ENCODE measurements around the gene EXOC7.

The EXOC7 gene

GRCh38 chr17:76039121-76039520, 64.5 kb downstream of the EXOC7 start:
- Mint-ChIP-seq H3K9me3 (no peaks in the 10 kb centered on the region), H3K4me1 (peaks cover 5% of the 10 kb centered on the region), H3K4me3 (no peak overlapping the region), H3K27me3 (no peaks in the 10 kb centered on the region), H3K27ac (ENCODE audit: low read depth) (peak overlapping the region; percentile 41), H3K36me3 (ENCODE audit: insufficient read depth) (peaks cover 37% of the 10 kb centered on the region)
- ATAC-seq (replicated peaks; ENCODE audit: extremely low read depth, poor library complexity, severe bottlenecking) (no peak), DNase-seq (ENCODE audit: low spot score in 2 of 2) (no peak)

DNA sequence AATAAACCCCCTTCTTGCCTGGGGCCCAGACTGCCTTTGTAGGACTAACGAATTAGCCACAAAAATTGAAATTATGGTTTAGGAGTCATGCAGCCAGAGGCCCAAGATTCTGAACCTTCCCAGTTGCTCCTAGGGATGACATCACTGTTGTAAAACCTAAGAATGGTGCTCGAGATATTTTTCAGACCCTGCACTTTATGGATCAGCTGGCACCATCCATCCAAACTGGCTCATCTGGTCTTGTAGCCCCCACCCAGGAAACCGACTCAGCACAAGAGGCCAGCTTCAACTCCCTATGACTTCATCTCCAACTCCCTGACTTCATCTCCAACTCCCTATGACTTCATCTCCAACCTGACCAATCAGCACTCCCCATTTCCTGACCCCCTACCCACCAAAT, 65.5 kb downstream of the EXOC7 start:
- Mint-ChIP-seq H3K36me3 (ENCODE audit: insufficient read depth) (peaks cover 29% of the 10 kb centered on the region), H3K27me3 (no peaks in the 10 kb centered on the region), H3K9me3 (no peaks in the 10 kb centered on the region), H3K4me1 (peaks cover 5% of the 10 kb centered on the region), H3K27ac (ENCODE audit: low read depth) (no peak overlapping the region), H3K4me3 (no peak overlapping the region)
- no peak for ATAC-seq (replicated peaks; ENCODE audit: extremely low read depth, poor library complexity, severe bottlenecking)
- no peak for DNase-seq (ENCODE audit: low spot score in 2 of 2)

- peaks cover 22% of the 10 kb centered on the region for H3K36me3 Mint-ChIP-seq (ENCODE audit: insufficient read depth)
- no peak overlapping the region for H3K4me3 Mint-ChIP-seq
- DNase-seq (ENCODE audit: low spot score in 2 of 2), result no peak
- H3K9me3 Mint-ChIP-seq, result no peaks in the 10 kb centered on the region
- H3K27me3 Mint-ChIP-seq, result no peaks in the 10 kb centered on the region
- ATAC-seq (replicated peaks; ENCODE audit: extremely low read depth, poor library complexity, severe bottlenecking), result no peak
- H3K4me1 Mint-ChIP-seq, result peaks cover 5% of the 10 kb centered on the region
- no peak overlapping the region for H3K27ac Mint-ChIP-seq (ENCODE audit: low read depth)
Observed at GRCh38 chr17:76036497-76037261, 66.9 kb downstream of the EXOC7 start.

DNA sequence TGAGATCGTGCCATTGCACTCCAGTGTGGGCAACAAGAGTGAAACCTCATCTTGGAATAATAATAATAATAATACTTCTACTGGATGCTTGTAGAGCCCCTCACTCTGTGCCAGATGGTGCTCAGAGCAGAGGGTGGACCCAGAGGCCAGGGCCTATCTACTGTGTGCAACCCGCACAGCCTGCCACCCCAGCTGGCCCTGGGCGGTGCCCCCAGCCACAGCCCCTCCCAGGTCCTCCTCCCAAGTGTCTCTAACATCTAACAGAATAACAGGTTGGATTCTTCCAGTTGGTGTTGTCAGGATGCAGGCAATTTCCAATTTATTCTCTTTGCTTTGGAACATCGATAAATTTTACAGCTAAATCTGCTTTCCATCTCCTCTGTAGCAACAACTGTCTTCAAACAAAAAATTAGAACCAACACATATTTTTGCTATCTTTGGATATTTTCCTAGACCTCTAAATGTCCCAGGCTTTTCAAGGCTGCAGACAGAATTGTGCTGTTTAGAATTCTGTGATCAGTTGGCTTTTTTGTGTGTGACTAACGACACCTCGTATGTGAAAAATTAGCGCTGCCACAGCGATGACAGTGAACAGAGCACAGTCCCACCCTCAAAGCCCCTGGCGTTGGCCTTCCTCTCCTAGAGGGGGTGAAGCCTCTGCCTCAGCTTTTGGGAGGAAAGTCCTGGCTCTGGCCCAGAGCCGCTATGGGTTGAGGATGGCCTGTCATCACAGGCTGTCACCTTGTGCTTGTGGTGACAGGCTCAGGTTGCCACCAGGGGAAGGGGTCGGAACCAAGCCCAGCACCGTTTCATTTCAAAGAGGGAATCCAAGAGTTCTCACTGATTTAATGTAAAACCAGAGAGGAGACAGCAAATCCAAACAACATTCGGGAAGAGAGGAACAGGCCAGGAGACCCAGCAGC, 68.9 kb downstream of the EXOC7 start:
- H3K9me3 Mint-ChIP-seq, result no peaks in the 10 kb centered on the region
- H3K4me1 Mint-ChIP-seq, result peaks cover 9% of the 10 kb centered on the region
- no peak for ATAC-seq (replicated peaks; ENCODE audit: extremely low read depth, poor library complexity, severe bottlenecking)
- DNase-seq (ENCODE audit: low spot score in 2 of 2), result no peak
- no peak overlapping the region for H3K4me3 Mint-ChIP-seq
- no peaks in the 10 kb centered on the region for H3K27me3 Mint-ChIP-seq
- peaks cover 12% of the 10 kb centered on the region for H3K36me3 Mint-ChIP-seq (ENCODE audit: insufficient read depth)
- no peak overlapping the region for H3K27ac Mint-ChIP-seq (ENCODE audit: low read depth)

GRCh38 chr17:76033139-76033538, 70.4 kb downstream of the EXOC7 start:
- Mint-ChIP-seq H3K4me1 (peaks cover 17% of the 10 kb centered on the region), H3K9me3 (no peaks in the 10 kb centered on the region), H3K36me3 (ENCODE audit: insufficient read depth) (peaks cover 2% of the 10 kb centered on the region), H3K27me3 (no peaks in the 10 kb centered on the region), H3K4me3 (no peak overlapping the region), H3K27ac (ENCODE audit: low read depth) (no peak overlapping the region)
- DNase-seq (ENCODE audit: low spot score in 2 of 2) (no peak), ATAC-seq (replicated peaks; ENCODE audit: extremely low read depth, poor library complexity, severe bottlenecking) (no peak)

DNA sequence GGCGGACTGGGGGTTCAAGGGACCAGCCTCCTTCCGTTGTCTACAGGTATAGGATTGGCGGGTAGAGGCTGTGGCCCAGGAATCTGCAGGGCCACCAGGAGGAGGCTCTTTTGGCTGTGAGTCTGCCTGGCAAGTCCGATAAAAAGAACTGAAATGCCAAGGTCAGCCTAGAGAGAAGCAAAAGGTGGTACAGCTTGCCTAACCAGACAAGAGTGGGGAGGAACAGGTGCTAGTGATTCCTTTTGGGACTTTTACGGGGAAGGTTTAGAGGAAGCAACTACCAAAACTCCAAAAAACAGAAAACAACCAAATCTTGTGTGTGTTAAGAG, 70.8 kb downstream of the EXOC7 start:
- ATAC-seq (replicated peaks; ENCODE audit: extremely low read depth, poor library complexity, severe bottlenecking) (no peak), DNase-seq (ENCODE audit: low spot score in 2 of 2) (no peak)
- H3K4me1 Mint-ChIP-seq, result peaks cover 17% of the 10 kb centered on the region
- no peak overlapping the region for H3K27ac Mint-ChIP-seq (ENCODE audit: low read depth)
- no peaks in the 10 kb centered on the region for H3K9me3 Mint-ChIP-seq
- H3K4me3 Mint-ChIP-seq, result no peak overlapping the region
- H3K27me3 Mint-ChIP-seq, result no peaks in the 10 kb centered on the region
- no peaks in the 10 kb centered on the region for H3K36me3 Mint-ChIP-seq (ENCODE audit: insufficient read depth)

GRCh38 chr17:76032073-76032779, 71.4 kb downstream of the EXOC7 start:
- ATAC-seq (replicated peaks; ENCODE audit: extremely low read depth, poor library complexity, severe bottlenecking), result no peak
- H3K4me1 Mint-ChIP-seq, result peaks cover 17% of the 10 kb centered on the region

More at GRCh38 chr17:76032073-76032779, 71.4 kb downstream of the EXOC7 start:
- no peak overlapping the region for H3K27ac Mint-ChIP-seq (ENCODE audit: low read depth)
- no peak overlapping the region for H3K4me3 Mint-ChIP-seq
- no peaks in the 10 kb centered on the region for H3K36me3 Mint-ChIP-seq (ENCODE audit: insufficient read depth)
- H3K9me3 Mint-ChIP-seq, result no peaks in the 10 kb centered on the region
- no peaks in the 10 kb centered on the region for H3K27me3 Mint-ChIP-seq
- DNase-seq (ENCODE audit: low spot score in 2 of 2), result no peak

Measured in central memory CD8-positive, alpha-beta T cell (primary cell).